HEK293 (cell line): ENCODE data around the gene RPS19.

Experiments used
- CTCF ChIA-PET: fragments of 350-600 bp; formaldehyde crosslinking; extraction: SDS; loops from one replicate; lab custom pipeline; 2021; ENCODE audit warnings: antibody characterized with exemption; lab: Yijun Ruan, JAX
- POLR2A ChIA-PET: fragments of 300-600 bp; formaldehyde crosslinking; extraction: SDS; loops from one replicate; lab custom pipeline; 2020; ENCODE audit warnings: antibody characterized with exemption, inconsistent platforms; lab: Yijun Ruan, JAX
- H3K27ac ChIP-seq: fragments of 200-500 bp; sonication (Bioruptor generic); 2 replicates; pipeline ENCODE4 v1.5.1; 2014; ENCODE audit warnings: low read depth, low read length, control low read depth, inconsistent platforms; ENCODE audit errors: extremely low read depth
- H3K36me3 ChIP-seq, 2 experiments: fragments of 200-500 bp in 1 of 2; sonication (Bioruptor generic) in 1 of 2; 1 replicate in 1 of 2; 2 replicates in 1 of 2; pipeline ENCODE4 v1.5.1; 2014 to 2017; ENCODE audit warnings: inconsistent platforms in 2 of 2, low read length in 2 of 2; ENCODE audit not compliant: control insufficient read depth in 2 of 2, insufficient read depth in 1 of 2
- H3K4me1 ChIP-seq: fragments of 200-500 bp; sonication (Bioruptor generic); 2 replicates; pipeline ENCODE4 v1.5.1; 2014; ENCODE audit warnings: mild to moderate bottlenecking, low read length, inconsistent platforms; ENCODE audit not compliant: control insufficient read depth, insufficient read depth
- H3K4me3 ChIP-seq: 2 replicates; pipeline ENCODE4 v1.5.1; 2011; ENCODE audit warnings: low read depth, mild to moderate bottlenecking, control low read depth, low read length, moderate library complexity
- H3K9me3 ChIP-seq: fragments of 200-500 bp; sonication (Bioruptor generic); 2 replicates; pipeline ENCODE4 v1.5.1; 2014; ENCODE audit warnings: low read depth, low read length, inconsistent platforms; ENCODE audit not compliant: control insufficient read depth, insufficient read depth
- CTCF ChIP-seq: fragments of 450-650 bp; formaldehyde crosslinking; IDR thresholded peaks from 2 replicates; pipeline ENCODE4 v1.5.1; 2016; ENCODE audit warnings: missing biosample characterization, missing genetic modification characterization
- GLI2 ChIP-seq: fragments of 450-650 bp; formaldehyde crosslinking; IDR thresholded peaks from 2 replicates; pipeline ENCODE4; 2017; ENCODE audit warnings: missing biosample characterization, missing genetic modification characterization, low read depth, borderline replicate concordance
- HIC1 ChIP-seq: fragments of 450-650 bp; formaldehyde crosslinking; IDR thresholded peaks from 2 replicates; pipeline ENCODE4 v1.5.1; 2016; ENCODE audit warnings: missing biosample characterization, missing genetic modification characterization
- HOXA7 ChIP-seq: sonication (generic); formaldehyde crosslinking; IDR thresholded peaks from 2 replicates; pipeline ENCODE4 v1.8.1; 2022; ENCODE audit warnings: missing genetic modification reagents, borderline replicate concordance
- PRDM10 ChIP-seq: fragments of 450-650 bp; formaldehyde crosslinking; IDR thresholded peaks from 2 replicates; pipeline ENCODE4 v1.5.1; 2016; ENCODE audit warnings: missing biosample characterization, missing genetic modification characterization
- SP3 ChIP-seq: fragments of 450-650 bp; formaldehyde crosslinking; IDR thresholded peaks from 2 replicates; pipeline ENCODE4 v1.5.1; 2016; ENCODE audit warnings: missing biosample characterization, missing genetic modification characterization
- YY2 ChIP-seq: fragments of 450-650 bp; formaldehyde crosslinking; IDR thresholded peaks from 2 replicates; pipeline ENCODE4 v1.5.1; 2016; ENCODE audit warnings: missing biosample characterization, missing genetic modification characterization
- ZNF202 ChIP-seq: fragments of 450-650 bp; formaldehyde crosslinking; IDR thresholded peaks from 2 replicates; pipeline ENCODE4 v1.5.1; 2016; ENCODE audit warnings: missing biosample characterization, missing genetic modification characterization, borderline replicate concordance
- ZNF214 ChIP-seq: fragments of 450-650 bp; formaldehyde crosslinking; IDR thresholded peaks from 2 replicates; pipeline ENCODE4 v1.5.1; 2017; ENCODE audit warnings: missing biosample characterization, mild to moderate bottlenecking, missing genetic modification characterization, borderline replicate concordance
- ZNF248 ChIP-seq: fragments of 450-650 bp; formaldehyde crosslinking; IDR thresholded peaks from 2 replicates; pipeline ENCODE4 v1.5.1; 2017; ENCODE audit warnings: missing biosample characterization, missing genetic modification characterization
- ZNF280C ChIP-seq: fragments of 450-650 bp; formaldehyde crosslinking; IDR thresholded peaks from 2 replicates; pipeline ENCODE4 v1.5.1; 2016; ENCODE audit warnings: missing biosample characterization, missing genetic modification characterization
- ZNF341 ChIP-seq: fragments of 450-650 bp; formaldehyde crosslinking; IDR thresholded peaks from 2 replicates; pipeline ENCODE4; 2016; ENCODE audit warnings: low read depth, missing biosample characterization, missing genetic modification characterization
- ZNF354C ChIP-seq: fragments of 450-650 bp; formaldehyde crosslinking; IDR thresholded peaks from 2 replicates; pipeline ENCODE4 v1.5.1; 2016; ENCODE audit warnings: missing biosample characterization, missing genetic modification characterization, low read depth, borderline replicate concordance
- ZNF416 ChIP-seq: fragments of 450-650 bp; formaldehyde crosslinking; IDR thresholded peaks from 2 replicates; pipeline ENCODE4 v1.5.1; 2016; ENCODE audit warnings: missing biosample characterization, missing genetic modification characterization
- ZNF561 ChIP-seq: fragments of 450-650 bp; IDR thresholded peaks from 2 replicates; pipeline ENCODE4 v1.5.1; 2018; ENCODE audit warnings: missing biosample characterization, missing genetic modification characterization, borderline replicate concordance
- ZNF623 ChIP-seq: fragments of 450-650 bp; formaldehyde crosslinking; IDR thresholded peaks from 2 replicates; pipeline ENCODE4 v1.5.1; 2016; ENCODE audit warnings: missing biosample characterization, missing genetic modification characterization
- ZNF624 ChIP-seq: fragments of 450-650 bp; formaldehyde crosslinking; IDR thresholded peaks from 2 replicates; pipeline ENCODE4 v1.5.1; 2017; ENCODE audit warnings: missing biosample characterization, missing genetic modification characterization
- ZNF654 ChIP-seq: fragments of 450-650 bp; formaldehyde crosslinking; IDR thresholded peaks from 2 replicates; pipeline ENCODE4 v1.5.1; 2016; ENCODE audit warnings: low read depth, missing biosample characterization, missing genetic modification characterization
- ZNF660 ChIP-seq: fragments of 450-650 bp; IDR thresholded peaks from 2 replicates; pipeline ENCODE4 v1.5.1; 2018; ENCODE audit warnings: missing biosample characterization, mild to moderate bottlenecking, missing genetic modification characterization
- ZNF777 ChIP-seq: fragments of 450-650 bp; formaldehyde crosslinking; IDR thresholded peaks from 2 replicates; pipeline ENCODE4 v1.5.1; 2017; ENCODE audit warnings: missing biosample characterization, missing genetic modification characterization, borderline replicate concordance
- ZNF791 ChIP-seq: fragments of 450-650 bp; formaldehyde crosslinking; IDR thresholded peaks from 2 replicates; pipeline ENCODE4 v1.5.1; 2016; ENCODE audit warnings: missing biosample characterization, missing genetic modification characterization
- ZNF837 ChIP-seq: fragments of 450-650 bp; formaldehyde crosslinking; IDR thresholded peaks from 2 replicates; pipeline ENCODE4 v1.5.1; 2016; ENCODE audit warnings: missing biosample characterization, missing genetic modification characterization
- ZSCAN23 ChIP-seq: fragments of 450-650 bp; formaldehyde crosslinking; IDR thresholded peaks from 2 replicates; pipeline ENCODE4 v1.5.1; 2016; ENCODE audit warnings: missing biosample characterization, missing genetic modification characterization

The RPS19 gene

GRCh38 chr19:41816761-41817160 is 43.3 kb upstream of the RPS19 start:
- ChIA-PET POLR2A (no interaction called here), CTCF (interaction anchor here (0.5 to 13.3 kb wide), 4 partner anchors 22 to 246 kb away, joined by 3 to 202 read pairs (median 17); partner anchors contain the start of gene CEACAM3)
- Histone ChIP-seq H3K27ac (no peak overlapping the region), H3K9me3 (no peaks in the 10 kb centered on the region), H3K4me1 (no peaks in the 10 kb centered on the region), H3K36me3 (no peaks in the 10 kb centered on the region), H3K4me3 (no peak overlapping the region)
- TF ChIP-seq HOXA7 (CRISPR knock-in tag), result no peak
- no peak for TF ChIP-seq ZNF624 (tag by site-specific recombination)
- TF ChIP-seq ZNF791 (tag by site-specific recombination), result no peak
- TF ChIP-seq ZNF561, result no peak
- TF ChIP-seq HIC1 (tag by site-specific recombination), result no peak
- no peak for TF ChIP-seq ZNF777 (tag by site-specific recombination)
- TF ChIP-seq YY2 (tag by site-specific recombination), result no peak
- no peak for TF ChIP-seq ZNF280C (tag by site-specific recombination)
- TF ChIP-seq ZNF354C (tag by site-specific recombination), result no peak
- no peak for TF ChIP-seq ZSCAN23 (tag by site-specific recombination)
- no peak for TF ChIP-seq ZNF202 (tag by site-specific recombination)
- TF ChIP-seq ZNF341 (tag by site-specific recombination), result no peak
- TF ChIP-seq ZNF837 (tag by site-specific recombination), result no peak
- TF ChIP-seq ZNF248 (tag by site-specific recombination), result no peak
- no peak for TF ChIP-seq ZNF416

- Histone ChIP-seq H3K27ac (no peak overlapping the region), H3K9me3 (no peaks in the 10 kb centered on the region), H3K4me1 (no peaks in the 10 kb centered on the region), H3K36me3 (no peaks in the 10 kb centered on the region), H3K4me3 (no peak overlapping the region)
- POLR2A ChIA-PET, result interaction anchor here (0.6 to 1.0 kb wide), 4 partner anchors 30 to 112 kb away, joined by 3 to 6 read pairs (median 3); no protein-coding TSS in a partner anchor
- CTCF ChIA-PET, result interaction anchor here (0.6 to 13.3 kb wide), 34 partner anchors 9 to 531 kb away, joined by 3 to 202 read pairs (median 5); partner anchors contain the start of genes CEACAM3, CEACAM5 and CEACAM6
- no peak for TF ChIP-seq ZNF214 (tag by site-specific recombination)
- peak; percentile 57 for TF ChIP-seq PRDM10 (tag by site-specific recombination)
- TF ChIP-seq ZNF623 (tag by site-specific recombination), result no peak
- TF ChIP-seq CTCF, result peak; percentile 86
- 0 out of 2 replicates have a peak, but pooled peaks have one; percentile 49 for TF ChIP-seq ZNF660 (tag by site-specific recombination)
- no peak for TF ChIP-seq SP3 (tag by site-specific recombination)
- TF ChIP-seq ZNF654, result peak; percentile 91
- no peak for TF ChIP-seq GLI2
These were observed 38.9 kb upstream of the RPS19 start for GRCh38 chr19:41821003-41821735.
